Neural crest cell (in vitro differentiated cells): ENCODE results near the gene WNT3. TPM values are rescaled to one million over a fixed set of nuclear protein-coding genes. Genes with fewer than 3 reads are reported as not detected.
A peak's percentile ranks its signal among the peaks of the same experiment; 100 is the strongest.

Source experiments
- DNase-seq: peaks from one replicate; pipeline ENCODE4 v3.0.0; 2021; ENCODE audit warnings: low read depth, mixed read lengths, low spot score
- H3K27ac Mint-ChIP-seq: one replicate; pipeline ENCODE4 v1.8.0; 2021; ENCODE audit warnings: mild to moderate bottlenecking, mixed read lengths; ENCODE audit not compliant: unreplicated experiment
- H3K27me3 Mint-ChIP-seq: 2 replicates; pipeline ENCODE4 v1.8.0; 2021; ENCODE audit warnings: low read depth, mild to moderate bottlenecking, mixed read lengths
- H3K36me3 Mint-ChIP-seq: 2 replicates; pipeline ENCODE4 v1.8.0; 2021; ENCODE audit warnings: low read depth, mild to moderate bottlenecking, mixed read lengths
- H3K4me1 Mint-ChIP-seq: 2 replicates; pipeline ENCODE4 v1.8.0; 2021; ENCODE audit warnings: mixed read lengths
- H3K4me3 Mint-ChIP-seq: one replicate; pipeline ENCODE4 v1.8.0; 2021; ENCODE audit warnings: mild to moderate bottlenecking, mixed read lengths
- H3K9me3 Mint-ChIP-seq: 2 replicates; pipeline ENCODE4 v1.8.0; 2021; ENCODE audit warnings: mixed read lengths
- total RNA-seq: library from RNA; stranded (reverse); gene quantifications from 2 replicates; pipeline ENCODE4 v1.2.1, GENCODE V29; 2021
- TF ChIP-seq, protein P1 (sequence below): fragments of 200-600 bp; sonication (generic); conservative IDR thresholded peaks from 2 replicates; pipeline ENCODE4 v1.5.0; 2021; ENCODE audit warnings: antibody characterized with exemption, mild to moderate bottlenecking

Gene WNT3
- total RNA-seq, 1 donor from 2014 or later: 9.3 TPM

DNA sequence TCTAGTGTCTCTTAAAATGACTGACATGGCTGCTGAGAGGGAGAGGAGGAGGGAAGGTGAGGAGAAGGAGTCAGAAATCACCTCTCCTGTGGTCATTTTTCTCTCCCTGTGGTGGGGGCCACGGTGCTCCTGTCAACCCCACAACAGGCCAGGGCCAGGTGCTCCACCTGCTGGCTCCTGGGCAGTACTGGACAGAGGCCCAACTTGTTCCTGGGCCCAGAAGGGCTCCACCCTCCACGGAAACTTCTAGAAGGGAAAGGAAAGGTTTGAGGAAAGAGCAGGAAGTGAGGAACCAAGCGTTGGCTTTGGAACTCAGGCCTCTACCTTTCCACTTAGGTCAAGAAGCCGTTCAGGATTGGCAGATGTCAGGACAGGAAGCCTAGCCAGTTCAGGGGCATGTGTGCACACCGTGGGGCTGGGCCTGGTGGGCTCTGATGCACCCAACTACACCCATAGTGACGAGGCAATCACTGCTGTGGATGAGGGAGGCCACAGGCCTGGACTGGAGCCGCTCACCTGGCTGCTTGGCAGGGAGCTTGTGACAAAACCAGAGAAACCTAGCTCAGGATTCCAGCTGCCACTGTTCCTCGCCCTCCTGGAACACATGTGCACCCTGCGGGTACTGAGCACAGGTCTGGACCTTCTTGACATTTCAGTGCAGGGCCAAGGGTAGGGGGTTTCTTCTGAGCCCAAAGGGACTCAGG is 36.1 kb downstream of the WNT3 start:
- Mint-ChIP-seq H3K9me3 (no peaks in the 10 kb centered on the region), H3K27me3 (no peaks in the 10 kb centered on the region), H3K4me3 (no peak overlapping the region), H3K36me3 (no peaks in the 10 kb centered on the region), H3K4me1 (peaks cover 14% of the 10 kb centered on the region), H3K27ac (no peak overlapping the region)
- no peak for DNase-seq
- TF ChIP-seq, protein P1, sequence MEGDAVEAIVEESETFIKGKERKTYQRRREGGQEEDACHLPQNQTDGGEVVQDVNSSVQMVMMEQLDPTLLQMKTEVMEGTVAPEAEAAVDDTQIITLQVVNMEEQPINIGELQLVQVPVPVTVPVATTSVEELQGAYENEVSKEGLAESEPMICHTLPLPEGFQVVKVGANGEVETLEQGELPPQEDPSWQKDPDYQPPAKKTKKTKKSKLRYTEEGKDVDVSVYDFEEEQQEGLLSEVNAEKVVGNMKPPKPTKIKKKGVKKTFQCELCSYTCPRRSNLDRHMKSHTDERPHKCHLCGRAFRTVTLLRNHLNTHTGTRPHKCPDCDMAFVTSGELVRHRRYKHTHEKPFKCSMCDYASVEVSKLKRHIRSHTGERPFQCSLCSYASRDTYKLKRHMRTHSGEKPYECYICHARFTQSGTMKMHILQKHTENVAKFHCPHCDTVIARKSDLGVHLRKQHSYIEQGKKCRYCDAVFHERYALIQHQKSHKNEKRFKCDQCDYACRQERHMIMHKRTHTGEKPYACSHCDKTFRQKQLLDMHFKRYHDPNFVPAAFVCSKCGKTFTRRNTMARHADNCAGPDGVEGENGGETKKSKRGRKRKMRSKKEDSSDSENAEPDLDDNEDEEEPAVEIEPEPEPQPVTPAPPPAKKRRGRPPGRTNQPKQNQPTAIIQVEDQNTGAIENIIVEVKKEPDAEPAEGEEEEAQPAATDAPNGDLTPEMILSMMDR: peak; percentile 61

DNA sequence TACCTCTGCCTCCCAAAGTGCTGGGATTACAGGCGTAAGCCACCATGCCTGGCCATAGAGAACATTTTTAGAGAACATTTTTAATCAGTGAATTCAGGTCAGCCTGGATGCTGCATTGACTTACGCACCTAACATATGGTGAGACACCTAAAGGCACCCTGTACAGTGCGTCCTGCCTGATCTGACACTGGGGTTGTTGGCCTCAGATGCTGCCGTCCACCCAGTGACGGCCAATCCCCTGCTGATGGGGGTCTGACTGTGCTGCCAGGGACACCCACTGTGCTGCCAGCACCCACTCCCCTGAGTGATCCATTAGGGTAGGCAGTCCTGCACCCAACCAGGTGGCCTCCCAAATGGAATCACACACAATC is 38.5 kb downstream of the WNT3 start:
- Mint-ChIP-seq H3K27me3 (no peaks in the 10 kb centered on the region), H3K4me3 (no peak overlapping the region), H3K27ac (no peak overlapping the region), H3K9me3 (no peaks in the 10 kb centered on the region), H3K4me1 (peaks cover 14% of the 10 kb centered on the region), H3K36me3 (no peaks in the 10 kb centered on the region)
- TF ChIP-seq, protein P1: no peak
- DNase-seq: no peak

DNA sequence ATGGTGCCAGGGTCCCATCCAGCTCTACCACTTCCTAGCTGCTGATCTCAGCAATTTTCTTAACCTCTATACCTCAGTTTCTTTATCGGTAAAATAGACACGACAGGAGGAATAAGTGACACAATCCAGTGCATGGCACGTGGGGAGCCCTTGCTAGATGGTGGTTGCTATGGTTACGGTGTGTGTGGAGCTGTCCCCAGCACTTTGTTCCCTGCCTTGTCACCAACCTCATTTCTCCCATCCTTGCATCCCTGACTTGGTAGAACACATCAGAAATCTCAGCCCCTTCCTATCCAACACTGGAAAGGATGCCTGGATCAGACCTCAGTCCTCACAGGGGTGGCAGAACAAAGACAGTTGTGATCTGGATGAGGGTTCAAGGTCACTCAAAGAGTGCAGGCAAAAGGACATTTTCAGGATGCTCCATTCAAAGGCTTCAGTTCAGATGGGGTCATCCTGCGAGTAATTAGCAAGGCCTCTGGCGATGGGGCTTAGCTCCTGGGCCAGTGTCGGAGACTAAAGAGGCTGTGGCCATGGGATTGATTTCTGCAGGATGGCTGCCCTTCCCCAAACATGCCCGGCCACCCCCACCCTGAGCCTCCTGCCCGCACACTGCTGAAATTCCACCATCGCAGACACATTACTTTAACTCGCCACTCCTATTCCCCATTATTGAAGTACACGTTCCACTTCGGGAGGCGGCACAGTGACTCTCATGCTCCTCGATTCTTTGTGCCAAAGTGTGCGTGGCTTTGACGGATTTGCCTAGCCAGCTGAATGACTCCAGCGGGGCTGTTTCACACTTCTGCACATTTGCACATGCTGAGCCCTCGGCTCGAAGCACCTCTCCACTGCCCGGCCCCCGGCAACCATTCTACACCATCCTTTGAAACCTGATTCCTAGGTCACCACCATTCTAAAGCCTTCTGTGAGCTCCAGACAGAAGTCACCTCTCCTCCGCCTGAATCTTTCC is 40.3 kb downstream of the WNT3 start:
- no peaks in the 10 kb centered on the region for H3K9me3 Mint-ChIP-seq
- no peaks in the 10 kb centered on the region for H3K36me3 Mint-ChIP-seq
- peak overlapping the region; percentile 9 for H3K27ac Mint-ChIP-seq
- no peaks in the 10 kb centered on the region for H3K27me3 Mint-ChIP-seq
- H3K4me1 Mint-ChIP-seq: peaks cover 18% of the 10 kb centered on the region
- H3K4me3 Mint-ChIP-seq: no peak overlapping the region
- TF ChIP-seq, protein P1: no peak
- DNase-seq: no peak

DNA sequence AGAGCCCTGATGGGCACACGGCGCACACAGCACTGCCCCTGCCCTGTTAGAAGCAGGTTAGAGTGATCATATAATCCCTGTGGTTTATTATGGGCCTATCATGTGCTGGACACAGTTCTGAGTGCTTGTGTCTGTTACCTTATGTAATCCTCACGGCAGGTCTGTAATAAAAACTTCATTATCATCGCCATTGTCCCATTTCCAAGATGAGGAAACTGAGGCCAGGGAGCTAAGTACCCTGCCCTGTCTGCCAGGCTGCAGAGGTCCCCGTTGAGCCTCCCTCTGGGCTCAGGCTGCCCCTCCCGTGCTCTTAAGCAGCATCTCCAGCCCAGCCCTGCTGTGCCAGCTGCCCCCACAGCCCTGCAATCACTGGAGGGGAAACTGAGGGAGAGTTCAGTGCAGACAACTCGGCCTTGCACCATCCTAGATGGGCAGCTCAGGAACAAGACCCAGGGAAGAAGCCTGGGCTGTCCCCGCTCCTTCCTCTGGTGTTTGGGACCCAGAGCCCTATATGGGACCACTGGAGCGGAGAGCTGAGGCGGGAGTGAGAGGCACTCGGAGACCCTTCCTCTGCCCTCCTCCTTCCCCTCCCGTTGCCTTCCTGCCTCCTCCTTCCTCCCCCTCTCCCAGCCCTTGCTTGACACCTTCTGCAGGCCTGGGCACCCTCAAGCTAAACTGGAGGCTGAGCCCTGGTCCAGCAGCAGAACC is 42.0 kb downstream of the WNT3 start:
- Mint-ChIP-seq H3K9me3 (no peaks in the 10 kb centered on the region), H3K4me1 (peaks cover 25% of the 10 kb centered on the region), H3K36me3 (no peaks in the 10 kb centered on the region), H3K4me3 (no peak overlapping the region), H3K27ac (no peak overlapping the region), H3K27me3 (no peaks in the 10 kb centered on the region)
- TF ChIP-seq, protein P1: no peak
- no peak for DNase-seq

DNA sequence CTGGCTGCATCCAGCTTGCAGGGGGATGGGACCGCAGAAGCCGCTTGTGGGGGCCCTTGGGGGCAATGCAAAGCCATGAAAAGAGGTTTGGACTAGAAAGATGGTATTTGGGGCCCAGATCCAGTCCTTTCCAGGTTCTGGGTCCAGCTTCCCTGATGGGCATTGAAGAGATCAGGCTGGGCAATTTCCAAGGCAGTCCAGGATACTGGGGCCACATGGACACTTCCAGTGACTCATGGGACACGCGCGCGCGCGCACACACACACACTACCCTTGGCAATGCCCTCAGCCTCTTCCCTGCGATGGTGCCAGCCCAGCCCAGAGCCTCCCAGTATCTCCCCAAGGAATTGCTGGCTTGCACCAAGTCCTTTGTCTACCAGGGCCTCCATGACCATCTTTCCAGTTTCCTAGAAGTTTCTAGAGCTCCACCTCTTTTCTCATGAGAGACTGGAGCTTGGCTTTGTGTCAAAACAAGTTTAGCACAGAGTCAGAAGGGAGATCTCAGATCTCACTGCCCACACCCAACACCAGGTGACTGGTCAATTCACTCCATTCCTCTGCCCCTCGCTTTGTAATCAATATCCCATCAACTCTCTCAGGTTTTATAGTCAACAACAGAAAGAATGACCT is 44.3 kb downstream of the WNT3 start:
- Mint-ChIP-seq H3K27me3 (no peaks in the 10 kb centered on the region), H3K4me3 (no peak overlapping the region), H3K27ac (no peak overlapping the region), H3K9me3 (no peaks in the 10 kb centered on the region), H3K4me1 (peaks cover 30% of the 10 kb centered on the region), H3K36me3 (no peaks in the 10 kb centered on the region)
- TF ChIP-seq, protein P1: no peak
- no peak for DNase-seq
